HCT116 (cell line): Measurements from ENCODE around the gene YAE1. TPM values are rescaled to one million over a fixed set of nuclear protein-coding genes. Genes with fewer than 3 reads are reported as not detected.

ENCODE experiments used
- ATAC-seq: fragments of 200-7000 bp; cut with Tn5 transposase; 2 replicates; pipeline ENCODE4 v1.9.1; 2020; ENCODE audit warnings: mild to moderate bottlenecking, moderate library complexity
- BruUV-seq: library from RNA; stranded (reverse); fragments of 400-500 nt; replicated peaks from 2 replicates; lab custom pipeline; 2021; lab: Mats Ljungman, UMichigan
- CTCF ChIA-PET: fragments of 300-600 bp; sonication (Branson Sonifier 250); formaldehyde crosslinking; loops from one replicate; lab custom pipeline; 2021; ENCODE audit warnings: antibody characterized with exemption; lab: Charles Lee
- POLR2A ChIA-PET: fragments of 300-600, 350-600 bp; sonication (Branson Sonifier 250); formaldehyde crosslinking; loops from one replicate; lab custom pipeline; 2021; ENCODE audit warnings: antibody characterized with exemption; lab: Charles Lee
- RAD21 ChIA-PET, 2 experiments: fragments of 300-600 bp; sonication (Branson Sonifier 250); formaldehyde crosslinking; loops; one replicate each; lab custom pipeline; 2023; ENCODE audit warnings: low total read pairs in 2 of 2; ENCODE audit not compliant: uncharacterized antibody in 2 of 2, unreplicated experiment in 2 of 2, low non-redundant PET in 1 of 2; lab: Charles Lee
- DNase-seq: peaks from one replicate; pipeline ENCODE4 v3.0.0-alpha.2; 2010; ENCODE audit warnings: low read depth, low spot score
- H2AFZ ChIP-seq: fragments of 200-600 bp; shearing (Covaris generic), sonication (generic); 2 replicates; pipeline ENCODE4 v1.6.1; 2017; ENCODE audit warnings: low read depth, mixed run types, mixed read lengths, antibody characterized with exemption, low read length; ENCODE audit not compliant: poor library complexity, severe bottlenecking
- H3K27ac ChIP-seq: 2 replicates; pipeline ENCODE4 v1.5.1; 2012; ENCODE audit warnings: low read depth, low read length
- H3K27me3 ChIP-seq: fragments of 200-600 bp; sonication (generic); 2 replicates; pipeline ENCODE4 v1.6.1; 2016; ENCODE audit warnings: mixed run types, low read length, mixed read lengths; ENCODE audit not compliant: insufficient read depth
- H3K36me3 ChIP-seq, 2 experiments: fragments of 200-500 bp in 1 of 2; fragments of 200-600 bp in 1 of 2; sonication (Bioruptor generic) in 1 of 2; sonication (generic) in 1 of 2; 2 replicates each; pipeline versions ENCODE4 v1.5.1 to v1.6.1; 2014 to 2016; ENCODE audit warnings: low read length in 2 of 2, inconsistent platforms in 1 of 2, mixed read lengths in 1 of 2, mixed run types in 1 of 2; ENCODE audit not compliant: insufficient read depth in 2 of 2, control insufficient read depth in 1 of 2
- H3K4me1 ChIP-seq, 2 experiments: fragments of 200-600 bp in 1 of 2; sonication (generic) in 1 of 2; 2 replicates each; pipeline versions ENCODE4 v1.5.1 to v1.6.1; 2012 to 2017; ENCODE audit warnings: low read length in 2 of 2, inconsistent platforms in 1 of 2, mild to moderate bottlenecking in 1 of 2, mixed read lengths in 1 of 2, mixed run types in 1 of 2, moderate library complexity in 1 of 2; ENCODE audit not compliant: insufficient read depth in 2 of 2, control insufficient read depth in 1 of 2
- H3K4me2 ChIP-seq: fragments of 200-600 bp; sonication (generic); 2 replicates; pipeline ENCODE4 v1.6.1; 2017; ENCODE audit warnings: mixed run types, low read length, mixed read lengths
- H3K4me3 ChIP-seq, 2 experiments: fragments of 200-600 bp in 1 of 2; sonication (generic) in 1 of 2; replicated peaks in 1 of 2; 2 replicates each; pipeline ENCODE4 v1.5.1; 2011 to 2016; ENCODE audit warnings: low read length in 2 of 2, control low read depth in 1 of 2, low read depth in 1 of 2, mild to moderate bottlenecking in 1 of 2, mixed read lengths in 1 of 2, mixed run types in 1 of 2
- H3K79me2 ChIP-seq: fragments of 200-600 bp; sonication (generic); 2 replicates; pipeline ENCODE4 v1.6.1; 2017; ENCODE audit warnings: mild to moderate bottlenecking, mixed run types, low read length, moderate library complexity, mixed read lengths; ENCODE audit not compliant: insufficient read depth
- H3K9ac ChIP-seq: fragments of 200-600 bp; sonication (generic); 2 replicates; pipeline ENCODE4 v1.6.1; 2016; ENCODE audit warnings: low read length, mixed read lengths
- H3K9me2 ChIP-seq: fragments of 200-600 bp; sonication (generic), shearing (Covaris generic); 2 replicates; pipeline ENCODE4 v1.6.1; 2017; ENCODE audit warnings: mixed run types, mild to moderate bottlenecking, moderate library complexity; ENCODE audit not compliant: insufficient read depth
- H3K9me3 ChIP-seq, 2 experiments: fragments of 200-500 bp in 1 of 2; fragments of 200-600 bp in 1 of 2; sonication (Bioruptor generic) in 1 of 2; sonication (generic) in 1 of 2; 2 replicates each; pipeline ENCODE4 v1.6.1; 2014 to 2017; ENCODE audit warnings: low read length in 2 of 2, mixed read lengths in 2 of 2, inconsistent platforms in 1 of 2, low read depth in 1 of 2, mild to moderate bottlenecking in 1 of 2, mixed run types in 1 of 2, moderate library complexity in 1 of 2; ENCODE audit not compliant: control insufficient read depth in 1 of 2, insufficient read depth in 1 of 2
- H4K20me1 ChIP-seq: fragments of 200-600 bp; sonication (generic), shearing (Covaris generic); 2 replicates; pipeline ENCODE4 v1.6.1; 2017; ENCODE audit warnings: mixed run types, mild to moderate bottlenecking, moderate library complexity; ENCODE audit not compliant: insufficient read depth
- CBX3 ChIP-seq: IDR thresholded peaks from 2 replicates; pipeline ENCODE4 v1.6.1; 2012; ENCODE audit warnings: low read depth
- CEBPB ChIP-seq: IDR thresholded peaks from 2 replicates; pipeline ENCODE4 v1.6.1; 2012; ENCODE audit warnings: low read depth
- ELF1 ChIP-seq: IDR thresholded peaks from 2 replicates; pipeline ENCODE4 v1.6.1; 2012; ENCODE audit warnings: low read depth, borderline replicate concordance
- EZH2phosphoT487 ChIP-seq: fragments of 200-600 bp; IDR thresholded peaks from 2 replicates; pipeline ENCODE4 v1.6.1; 2018; ENCODE audit warnings: antibody characterized with exemption, borderline replicate concordance
- FOSL1 ChIP-seq: IDR thresholded peaks from 2 replicates; pipeline ENCODE4 v1.6.1; 2012; ENCODE audit warnings: low read depth
- JUND ChIP-seq: IDR thresholded peaks from 2 replicates; pipeline ENCODE4 v1.6.1; 2012
- POLR2A ChIP-seq: IDR thresholded peaks from 2 replicates; pipeline ENCODE4 v1.7.0; 2011; ENCODE audit warnings: borderline replicate concordance; ENCODE audit not compliant: insufficient read depth, insufficient read length; ENCODE audit errors: extremely low read depth
- POLR2AphosphoS5 ChIP-seq: IDR thresholded peaks from 2 replicates; pipeline ENCODE4 v1.6.1; 2011; ENCODE audit warnings: mild to moderate bottlenecking, low read depth, low read length, moderate library complexity
- SIN3A ChIP-seq: IDR thresholded peaks from 2 replicates; pipeline ENCODE4 v1.6.1; 2012; ENCODE audit warnings: low read depth
- SRF ChIP-seq: IDR thresholded peaks from 2 replicates; pipeline ENCODE4 v1.6.1; 2012; ENCODE audit warnings: low read depth
- TCF7L2 ChIP-seq: IDR thresholded peaks from 2 replicates; pipeline ENCODE4 v1.7.0; 2011; ENCODE audit warnings: borderline replicate concordance, inconsistent platforms; ENCODE audit not compliant: insufficient read depth, insufficient read length; ENCODE audit errors: extremely low read depth
- ZNF274 ChIP-seq: fragments of 200-500 bp; sonication (Bioruptor generic); IDR thresholded peaks from 2 replicates; pipeline ENCODE4 v1.6.1; 2014; ENCODE audit warnings: mild to moderate bottlenecking, low read depth, low read length, inconsistent platforms
- intact Hi-C: fragments of 100-400 bp; cut with micrococcal nuclease; formaldehyde crosslinking; loops from 2 replicates; pipeline ENCODE4 v1.10.0; 2022
- total RNA-seq: library from RNA; stranded (reverse); gene quantifications from one replicate; pipeline ENCODE4 v1.2.1, GENCODE V29; 2021; ENCODE audit not compliant: unreplicated experiment
- TF ChIP-seq, protein P1 (sequence below): IDR thresholded peaks from 2 replicates; pipeline ENCODE4 v1.6.1; 2012; ENCODE audit warnings: low read depth
- TF ChIP-seq, protein P2 (sequence below), 3 experiments: fragments of 200-600 bp in 1 of 3; sonication (generic) in 1 of 3; IDR thresholded peaks in 2 of 3; conservative IDR thresholded peaks in 1 of 3; 2 replicates each; pipeline ENCODE4 v1.5.1; 2012 to 2017; ENCODE audit warnings: low read depth in 2 of 3, low read length in 2 of 3, antibody characterized with exemption in 1 of 3, borderline replicate concordance in 1 of 3, control low read depth in 1 of 3, mild to moderate bottlenecking in 1 of 3, mixed read lengths in 1 of 3, mixed run types in 1 of 3, moderate library complexity in 1 of 3; ENCODE audit not compliant: insufficient read depth in 1 of 3
- TF ChIP-seq, protein P3 (sequence below): IDR thresholded peaks from 2 replicates; pipeline ENCODE4 v1.6.1; 2012

YAE1 gene
- total RNA-seq, 1 experiment from 2014 or later: 16.9 TPM

DNA sequence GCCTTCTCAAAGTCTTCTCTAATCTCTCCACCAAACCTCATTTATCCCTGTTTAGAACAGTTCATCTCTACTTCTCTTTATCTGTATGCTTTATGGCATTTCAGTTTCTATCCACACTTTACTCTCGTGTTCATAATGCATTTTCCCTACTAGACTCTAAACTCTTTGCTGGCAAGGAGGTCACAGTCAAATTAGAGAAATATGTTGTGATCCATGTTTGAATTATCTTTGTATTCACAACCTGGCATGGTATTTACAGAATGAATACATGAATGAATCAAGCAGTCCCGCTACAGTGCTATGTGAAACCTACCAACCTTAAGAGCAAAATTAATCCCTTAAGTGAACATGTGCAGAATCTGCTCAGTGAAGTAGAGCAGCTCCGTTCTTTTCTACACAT, 12.8 kb upstream of the YAE1 start:
- ChIA-PET CTCF (no interaction called here), RAD21 (no interaction called here), POLR2A (no interaction called here)
- no peak overlapping the region for H3K4me3 ChIP-seq
- H3K4me1 ChIP-seq: no peaks in the 10 kb centered on the region
- intact Hi-C loops: no loop called here
- TF ChIP-seq JUND (no peak), POLR2A (no peak), TCF7L2 (no peak), SIN3A (no peak), CEBPB (no peak), ZNF274 (no peak), FOSL1 (no peak), POLR2AphosphoS5 (no peak), SRF (no peak), ELF1 (no peak), EZH2phosphoT487 (no peak), CBX3 (no peak)
- TF ChIP-seq, protein P1, sequence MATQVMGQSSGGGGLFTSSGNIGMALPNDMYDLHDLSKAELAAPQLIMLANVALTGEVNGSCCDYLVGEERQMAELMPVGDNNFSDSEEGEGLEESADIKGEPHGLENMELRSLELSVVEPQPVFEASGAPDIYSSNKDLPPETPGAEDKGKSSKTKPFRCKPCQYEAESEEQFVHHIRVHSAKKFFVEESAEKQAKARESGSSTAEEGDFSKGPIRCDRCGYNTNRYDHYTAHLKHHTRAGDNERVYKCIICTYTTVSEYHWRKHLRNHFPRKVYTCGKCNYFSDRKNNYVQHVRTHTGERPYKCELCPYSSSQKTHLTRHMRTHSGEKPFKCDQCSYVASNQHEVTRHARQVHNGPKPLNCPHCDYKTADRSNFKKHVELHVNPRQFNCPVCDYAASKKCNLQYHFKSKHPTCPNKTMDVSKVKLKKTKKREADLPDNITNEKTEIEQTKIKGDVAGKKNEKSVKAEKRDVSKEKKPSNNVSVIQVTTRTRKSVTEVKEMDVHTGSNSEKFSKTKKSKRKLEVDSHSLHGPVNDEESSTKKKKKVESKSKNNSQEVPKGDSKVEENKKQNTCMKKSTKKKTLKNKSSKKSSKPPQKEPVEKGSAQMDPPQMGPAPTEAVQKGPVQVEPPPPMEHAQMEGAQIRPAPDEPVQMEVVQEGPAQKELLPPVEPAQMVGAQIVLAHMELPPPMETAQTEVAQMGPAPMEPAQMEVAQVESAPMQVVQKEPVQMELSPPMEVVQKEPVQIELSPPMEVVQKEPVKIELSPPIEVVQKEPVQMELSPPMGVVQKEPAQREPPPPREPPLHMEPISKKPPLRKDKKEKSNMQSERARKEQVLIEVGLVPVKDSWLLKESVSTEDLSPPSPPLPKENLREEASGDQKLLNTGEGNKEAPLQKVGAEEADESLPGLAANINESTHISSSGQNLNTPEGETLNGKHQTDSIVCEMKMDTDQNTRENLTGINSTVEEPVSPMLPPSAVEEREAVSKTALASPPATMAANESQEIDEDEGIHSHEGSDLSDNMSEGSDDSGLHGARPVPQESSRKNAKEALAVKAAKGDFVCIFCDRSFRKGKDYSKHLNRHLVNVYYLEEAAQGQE: no peak
- TF ChIP-seq, protein P2, sequence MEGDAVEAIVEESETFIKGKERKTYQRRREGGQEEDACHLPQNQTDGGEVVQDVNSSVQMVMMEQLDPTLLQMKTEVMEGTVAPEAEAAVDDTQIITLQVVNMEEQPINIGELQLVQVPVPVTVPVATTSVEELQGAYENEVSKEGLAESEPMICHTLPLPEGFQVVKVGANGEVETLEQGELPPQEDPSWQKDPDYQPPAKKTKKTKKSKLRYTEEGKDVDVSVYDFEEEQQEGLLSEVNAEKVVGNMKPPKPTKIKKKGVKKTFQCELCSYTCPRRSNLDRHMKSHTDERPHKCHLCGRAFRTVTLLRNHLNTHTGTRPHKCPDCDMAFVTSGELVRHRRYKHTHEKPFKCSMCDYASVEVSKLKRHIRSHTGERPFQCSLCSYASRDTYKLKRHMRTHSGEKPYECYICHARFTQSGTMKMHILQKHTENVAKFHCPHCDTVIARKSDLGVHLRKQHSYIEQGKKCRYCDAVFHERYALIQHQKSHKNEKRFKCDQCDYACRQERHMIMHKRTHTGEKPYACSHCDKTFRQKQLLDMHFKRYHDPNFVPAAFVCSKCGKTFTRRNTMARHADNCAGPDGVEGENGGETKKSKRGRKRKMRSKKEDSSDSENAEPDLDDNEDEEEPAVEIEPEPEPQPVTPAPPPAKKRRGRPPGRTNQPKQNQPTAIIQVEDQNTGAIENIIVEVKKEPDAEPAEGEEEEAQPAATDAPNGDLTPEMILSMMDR (IDR thresholded peaks at IDR 0.05 in 2 of 3, conservative IDR thresholded peaks at IDR 0.05 in 1 of 3; ENCODE audit: borderline replicate concordance in 1 of 3, insufficient read depth in 1 of 3, low read depth in 2 of 3, low read length in 2 of 3): no peak
- TF ChIP-seq, protein P3, sequence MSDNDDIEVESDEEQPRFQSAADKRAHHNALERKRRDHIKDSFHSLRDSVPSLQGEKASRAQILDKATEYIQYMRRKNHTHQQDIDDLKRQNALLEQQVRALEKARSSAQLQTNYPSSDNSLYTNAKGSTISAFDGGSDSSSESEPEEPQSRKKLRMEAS: no peak
- no peaks in the 10 kb centered on the region for H3K36me3 ChIP-seq
- no peaks in the 10 kb centered on the region for H4K20me1 ChIP-seq
- H3K9ac ChIP-seq: no peak overlapping the region
- no peaks in the 10 kb centered on the region for H3K79me2 ChIP-seq
- DNase-seq: no peak
- H2AFZ ChIP-seq: no peak overlapping the region
- no peak overlapping the region for H3K4me2 ChIP-seq
- BruUV-seq: no TSS peak
- no peak for ATAC-seq
- no peaks in the 10 kb centered on the region for H3K9me3 ChIP-seq
- H3K9me2 ChIP-seq: no peaks in the 10 kb centered on the region
- no peak overlapping the region for H3K27ac ChIP-seq
- H3K27me3 ChIP-seq: no peaks in the 10 kb centered on the region
